Spleen (tissue), 7 donors: ENCODE measurements around the gene PRKG1.

ENCODE experiments used
- POLR2A ChIP-seq, 3 donors: fragments of 450-650 bp; IDR thresholded peaks; one replicate each; pipeline ENCODE4 v1.5.1; 2017; ENCODE audit warnings: antibody characterized with exemption in 3 of 3, mild to moderate bottlenecking in 1 of 3
- TF ChIP-seq, protein P1 (sequence below), 11 experiments: fragments of 200-600 bp in 7 of 11; fragments of 450-650 bp in 4 of 11; sonication (generic) in 4 of 11; IDR thresholded peaks in 8 of 11; conservative IDR thresholded peaks in 3 of 11; 1 replicate in 7 of 11; 2 replicates in 4 of 11; pipeline versions ENCODE4 v1.4.0 to v1.8.0; 2016 to 2021; ENCODE audit warnings: antibody characterized with exemption in 11 of 11, inconsistent platforms in 4 of 11, mild to moderate bottlenecking in 1 of 11
- donor health status: DM: no; HTN: no; CAD: no; lungs with moderate emphysema.
- donor health status: DM: no; HTN: no; CAD: no.
- donor health status: DM: no; HTN: no; CAD: no.

DNA sequence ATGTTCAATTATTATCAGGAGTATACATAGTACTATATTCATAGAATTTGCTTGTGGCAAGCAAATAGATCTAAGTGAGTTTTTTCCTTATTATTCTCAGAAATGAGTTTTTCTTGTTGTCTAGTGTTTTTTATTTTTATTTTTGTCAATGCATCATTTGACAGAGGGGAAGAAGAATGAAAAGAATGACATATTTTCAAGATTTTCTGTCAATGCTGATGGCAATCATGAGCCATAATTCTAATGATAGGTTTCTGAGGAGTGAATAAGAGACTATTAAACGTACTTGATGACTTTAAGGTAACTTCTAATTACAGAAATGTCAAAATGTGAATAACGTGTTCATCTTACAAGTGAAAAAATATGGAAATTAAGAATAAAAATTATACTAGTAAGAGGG, 769.7 kb downstream of the PRKG1 start:
- TF ChIP-seq, protein P1, sequence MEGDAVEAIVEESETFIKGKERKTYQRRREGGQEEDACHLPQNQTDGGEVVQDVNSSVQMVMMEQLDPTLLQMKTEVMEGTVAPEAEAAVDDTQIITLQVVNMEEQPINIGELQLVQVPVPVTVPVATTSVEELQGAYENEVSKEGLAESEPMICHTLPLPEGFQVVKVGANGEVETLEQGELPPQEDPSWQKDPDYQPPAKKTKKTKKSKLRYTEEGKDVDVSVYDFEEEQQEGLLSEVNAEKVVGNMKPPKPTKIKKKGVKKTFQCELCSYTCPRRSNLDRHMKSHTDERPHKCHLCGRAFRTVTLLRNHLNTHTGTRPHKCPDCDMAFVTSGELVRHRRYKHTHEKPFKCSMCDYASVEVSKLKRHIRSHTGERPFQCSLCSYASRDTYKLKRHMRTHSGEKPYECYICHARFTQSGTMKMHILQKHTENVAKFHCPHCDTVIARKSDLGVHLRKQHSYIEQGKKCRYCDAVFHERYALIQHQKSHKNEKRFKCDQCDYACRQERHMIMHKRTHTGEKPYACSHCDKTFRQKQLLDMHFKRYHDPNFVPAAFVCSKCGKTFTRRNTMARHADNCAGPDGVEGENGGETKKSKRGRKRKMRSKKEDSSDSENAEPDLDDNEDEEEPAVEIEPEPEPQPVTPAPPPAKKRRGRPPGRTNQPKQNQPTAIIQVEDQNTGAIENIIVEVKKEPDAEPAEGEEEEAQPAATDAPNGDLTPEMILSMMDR (IDR thresholded peaks at IDR 0.05 in 8 of 11, conservative IDR thresholded peaks at IDR 0.05 in 3 of 11) = no peak
- TF ChIP-seq POLR2A (IDR thresholded peaks at IDR 0.05) = no peak
